ENCODE data around the gene KRTAP5-10.
"Not testable (repeated sequence)": the region's sequence is repeated elsewhere in the genome, so short reads cannot be mapped to it uniquely, and the experiment has no call there.

DNA sequence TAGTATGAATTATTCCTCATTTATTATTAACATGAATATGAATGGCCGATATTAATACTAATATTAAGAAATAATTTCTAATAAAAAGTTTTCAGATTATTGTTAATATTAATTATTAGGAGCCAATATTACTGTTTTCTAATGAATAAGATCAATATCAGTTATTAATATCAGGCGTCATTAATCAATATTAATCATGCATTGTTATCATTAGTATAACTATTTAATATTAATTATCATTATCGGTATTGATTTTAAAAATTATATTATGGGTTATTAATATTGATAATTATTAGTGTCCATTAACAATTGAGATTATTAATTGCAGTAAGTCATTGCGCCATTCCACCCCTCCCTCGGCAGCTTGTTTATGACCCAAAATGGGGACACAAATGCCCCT is 20.3 kb downstream of the KRTAP5-10 start:
- TF ChIP-seq, protein P1, sequence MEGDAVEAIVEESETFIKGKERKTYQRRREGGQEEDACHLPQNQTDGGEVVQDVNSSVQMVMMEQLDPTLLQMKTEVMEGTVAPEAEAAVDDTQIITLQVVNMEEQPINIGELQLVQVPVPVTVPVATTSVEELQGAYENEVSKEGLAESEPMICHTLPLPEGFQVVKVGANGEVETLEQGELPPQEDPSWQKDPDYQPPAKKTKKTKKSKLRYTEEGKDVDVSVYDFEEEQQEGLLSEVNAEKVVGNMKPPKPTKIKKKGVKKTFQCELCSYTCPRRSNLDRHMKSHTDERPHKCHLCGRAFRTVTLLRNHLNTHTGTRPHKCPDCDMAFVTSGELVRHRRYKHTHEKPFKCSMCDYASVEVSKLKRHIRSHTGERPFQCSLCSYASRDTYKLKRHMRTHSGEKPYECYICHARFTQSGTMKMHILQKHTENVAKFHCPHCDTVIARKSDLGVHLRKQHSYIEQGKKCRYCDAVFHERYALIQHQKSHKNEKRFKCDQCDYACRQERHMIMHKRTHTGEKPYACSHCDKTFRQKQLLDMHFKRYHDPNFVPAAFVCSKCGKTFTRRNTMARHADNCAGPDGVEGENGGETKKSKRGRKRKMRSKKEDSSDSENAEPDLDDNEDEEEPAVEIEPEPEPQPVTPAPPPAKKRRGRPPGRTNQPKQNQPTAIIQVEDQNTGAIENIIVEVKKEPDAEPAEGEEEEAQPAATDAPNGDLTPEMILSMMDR (IDR thresholded peaks at IDR 0.05; ENCODE audit: low read depth, low read length, poor library complexity, severe bottlenecking): not testable (repeated sequence)
- not testable (repeated sequence) for TF ChIP-seq EZH2phosphoT487 (IDR thresholded peaks at IDR 0.05; ENCODE audit: borderline replicate concordance, low read length)

Data from DOHH2 (cell line).